Measurements from ENCODE around the gene LRSAM1.

GRCh38 chr9:127489471-127490115 is 38.3 kb downstream of the LRSAM1 start:
- TF ChIP-seq, protein P1, sequence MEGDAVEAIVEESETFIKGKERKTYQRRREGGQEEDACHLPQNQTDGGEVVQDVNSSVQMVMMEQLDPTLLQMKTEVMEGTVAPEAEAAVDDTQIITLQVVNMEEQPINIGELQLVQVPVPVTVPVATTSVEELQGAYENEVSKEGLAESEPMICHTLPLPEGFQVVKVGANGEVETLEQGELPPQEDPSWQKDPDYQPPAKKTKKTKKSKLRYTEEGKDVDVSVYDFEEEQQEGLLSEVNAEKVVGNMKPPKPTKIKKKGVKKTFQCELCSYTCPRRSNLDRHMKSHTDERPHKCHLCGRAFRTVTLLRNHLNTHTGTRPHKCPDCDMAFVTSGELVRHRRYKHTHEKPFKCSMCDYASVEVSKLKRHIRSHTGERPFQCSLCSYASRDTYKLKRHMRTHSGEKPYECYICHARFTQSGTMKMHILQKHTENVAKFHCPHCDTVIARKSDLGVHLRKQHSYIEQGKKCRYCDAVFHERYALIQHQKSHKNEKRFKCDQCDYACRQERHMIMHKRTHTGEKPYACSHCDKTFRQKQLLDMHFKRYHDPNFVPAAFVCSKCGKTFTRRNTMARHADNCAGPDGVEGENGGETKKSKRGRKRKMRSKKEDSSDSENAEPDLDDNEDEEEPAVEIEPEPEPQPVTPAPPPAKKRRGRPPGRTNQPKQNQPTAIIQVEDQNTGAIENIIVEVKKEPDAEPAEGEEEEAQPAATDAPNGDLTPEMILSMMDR (IDR thresholded peaks at IDR 0.05; ENCODE audit: insufficient read depth, low read length, poor library complexity, severe bottlenecking) = no peak
- TF ChIP-seq EZH2phosphoT487 (conservative IDR thresholded peaks at IDR 0.05; ENCODE audit: low read length) = no peak

Measured in SU-DHL-6 (cell line).